Esophagus squamous epithelium (tissue), 5 donors: ENCODE results near the gene TMCC1. TPM values are rescaled to one million over a fixed set of nuclear protein-coding genes. Genes with fewer than 3 reads are reported as not detected.

ENCODE experiments used
- DNase-seq: peaks from one replicate; lab custom pipeline; 2025; lab: John Stamatoyannopoulos, UW
- H3K27ac ChIP-seq, 4 donors: fragments of 200-600 bp; sonication (generic); one replicate each; pipeline ENCODE4 v1.5.1; 2016 to 2019; ENCODE audit warnings: mild to moderate bottlenecking in 1 of 4
- H3K27me3 ChIP-seq, 4 donors: fragments of 200-600 bp; sonication (generic); 1 replicate in 3 of 4; 2 replicates in 1 of 4; pipeline versions ENCODE4 v1.5.1 to v1.6.0; 2017 to 2021; ENCODE audit warnings: antibody characterized with exemption in 1 of 4
- H3K36me3 ChIP-seq, 3 donors: fragments of 200-600 bp; sonication (generic); one replicate each; pipeline ENCODE4 v1.5.1; 2016 to 2019
- H3K4me1 ChIP-seq, 3 donors: fragments of 200-600 bp; sonication (generic); one replicate each; pipeline ENCODE4 v1.5.1; 2017 to 2019
- H3K4me3 ChIP-seq, 4 donors: fragments of 200-600 bp; sonication (generic); 1 replicate in 3 of 4; 2 replicates in 1 of 4; pipeline ENCODE4 v1.5.1; 2016 to 2019; ENCODE audit warnings: mild to moderate bottlenecking in 2 of 4, moderate library complexity in 1 of 4
- H3K9me3 ChIP-seq, 3 donors: fragments of 200-600 bp; sonication (generic); one replicate each; pipeline ENCODE4 v1.5.1; 2016 to 2019
- CTCF ChIP-seq, 6 experiments: fragments of 450-650 bp in 4 of 6; fragments of 200-600 bp in 2 of 6; sonication (generic) in 2 of 6; IDR thresholded peaks; one replicate each; pipeline ENCODE4 v1.5.1; 2016 to 2019; ENCODE audit warnings: antibody characterized with exemption in 6 of 6, mild to moderate bottlenecking in 4 of 6, moderate library complexity in 4 of 6
- POLR2A ChIP-seq, 4 donors: fragments of 450-650 bp; IDR thresholded peaks; one replicate each; pipeline ENCODE4 v1.6.1; 2017; ENCODE audit warnings: antibody characterized with exemption in 4 of 4, mild to moderate bottlenecking in 4 of 4, moderate library complexity in 3 of 4
- WGBS, 2 donors: methylation state at CpG; one replicate each; pipeline ENCODE4 v1.1.5; 2018; 5-methylcytosine and 5-hydroxymethylcytosine counted together
- intact Hi-C: fragments of 100-400 bp; cut with DNase I; formaldehyde crosslinking; loops from one replicate; pipeline ENCODE4 v1.15.0; 2022
- total RNA-seq, 4 donors: library from RNA; depleted of rRNA; stranded (reverse); fragments of >200 nt; gene quantifications; one replicate each; pipeline ENCODE4 v1.1.0, GENCODE V29; 2016
- donor health status: DM: yes; HTN: yes; CAD: no.

Gene TMCC1
- total RNA-seq, 4 donors from 2014 or later: 13.1 to 23.5 (median 18.4) TPM

- H3K9me3 ChIP-seq: peaks cover 0 to 6% (median 0%) of the 10 kb centered on the region in 3 donors
- H3K27ac ChIP-seq: peak overlapping the region in 3 of 4 donors; percentile 53 to 66 (median 65)
- no peak for TF ChIP-seq CTCF (IDR thresholded peaks at IDR 0.05)
- TF ChIP-seq POLR2A (IDR thresholded peaks at IDR 0.05): no peak
- no peaks in the 10 kb centered on the region for H3K27me3 ChIP-seq
- 58 to 68% methylated on average over 5 of the region's 5 CpGs for WGBS, 2 donors
- peaks cover 4 to 39% (median 10%) of the 10 kb centered on the region in 3 donors for H3K4me1 ChIP-seq
- intact Hi-C loops: no loop called here
- peaks cover 0 to 8% (median 0%) of the 10 kb centered on the region in 3 donors for H3K36me3 ChIP-seq
- no peak for DNase-seq
- no peak overlapping the region for H3K4me3 ChIP-seq
These were observed 199.3 kb downstream of the TMCC1 start for GRCh38 chr3:129694228-129694627.

GRCh38 chr3:129692743-129693142 is 200.8 kb downstream of the TMCC1 start:
- intact Hi-C loops: no loop called here
- 89 to 100% methylated on average over 2 of the region's 2 CpGs for WGBS, 2 donors
- no peak for DNase-seq
- Histone ChIP-seq H3K4me3 (no peak overlapping the region), H3K9me3 (peaks cover 0 to 6% (median 0%) of the 10 kb centered on the region in 3 donors), H3K27ac (no peak overlapping the region), H3K36me3 (peaks cover 0 to 8% (median 0%) of the 10 kb centered on the region in 3 donors), H3K27me3 (no peaks in the 10 kb centered on the region), H3K4me1 (peaks cover 4 to 51% (median 12%) of the 10 kb centered on the region in 3 donors)
- TF ChIP-seq POLR2A (IDR thresholded peaks at IDR 0.05): no peak
- no peak for TF ChIP-seq CTCF (IDR thresholded peaks at IDR 0.05)

GRCh38 chr3:129690963-129691362 is 202.5 kb downstream of the TMCC1 start:
- TF ChIP-seq CTCF (IDR thresholded peaks at IDR 0.05) (no peak), POLR2A (IDR thresholded peaks at IDR 0.05) (no peak)
- intact Hi-C loops: no loop called here
- Histone ChIP-seq H3K4me1 (peaks cover 4 to 67% (median 14%) of the 10 kb centered on the region in 3 donors), H3K9me3 (no peaks in the 10 kb centered on the region), H3K4me3 (no peak overlapping the region), H3K27ac (no peak overlapping the region), H3K36me3 (no peaks in the 10 kb centered on the region), H3K27me3 (no peaks in the 10 kb centered on the region)
- no peak for DNase-seq
- WGBS, 2 donors: 93 to 96% methylated on average over 2 of the region's 2 CpGs

- Histone ChIP-seq H3K4me1 (peaks cover 4 to 65% (median 14%) of the 10 kb centered on the region in 3 donors), H3K36me3 (no peaks in the 10 kb centered on the region), H3K27ac (peak overlapping the region in 1 of 4 donors; percentile 1), H3K9me3 (no peaks in the 10 kb centered on the region), H3K4me3 (no peak overlapping the region), H3K27me3 (no peaks in the 10 kb centered on the region)
- TF ChIP-seq CTCF (IDR thresholded peaks at IDR 0.05) (no peak), POLR2A (IDR thresholded peaks at IDR 0.05) (no peak)
- DNase-seq: no peak
- intact Hi-C loops: no loop called here
These were observed 203.1 kb downstream of the TMCC1 start for GRCh38 chr3:129690406-129690805.

- no peaks in the 10 kb centered on the region for H3K36me3 ChIP-seq
- intact Hi-C loops: no loop called here
- H3K27me3 ChIP-seq: no peaks in the 10 kb centered on the region
- no peak for DNase-seq
- 67 to 82% methylated on average over 3 of the region's 3 CpGs for WGBS, 2 donors
- TF ChIP-seq POLR2A (IDR thresholded peaks at IDR 0.05) (no peak), CTCF (IDR thresholded peaks at IDR 0.05) (no peak)
- peaks cover 0 to 51% (median 10%) of the 10 kb centered on the region in 3 donors for H3K4me1 ChIP-seq
- no peak overlapping the region for H3K4me3 ChIP-seq
- H3K27ac ChIP-seq: peak overlapping the region in 2 of 4 donors; percentile 55 to 75
- no peaks in the 10 kb centered on the region for H3K9me3 ChIP-seq
These were observed 204.5 kb downstream of the TMCC1 start for GRCh38 chr3:129689036-129689435.
